ENCODE results near the gene IFI27. TPM values are rescaled to one million over a fixed set of nuclear protein-coding genes. Genes with fewer than 3 reads are reported as not detected.
"Not testable (repeated sequence)": the region's sequence is repeated elsewhere in the genome, so short reads cannot be mapped to it uniquely, and the experiment has no call there.

Gene IFI27
- total RNA-seq (2021), result 3.7 and 4.9 TPM in 2 replicates
- percentile 43 among the genes with signal in this experiment for Bru-seq, nascent RNA
- BruChase-seq, experiment 1, labeled RNA remaining after a 2-hour chase, result percentile 59 among the genes with signal in this experiment
- BruChase-seq, experiment 2, labeled RNA remaining after a 6-hour chase, result percentile 53 among the genes with signal in this experiment
- long read RNA-seq, result 0 reads

- CTCF ChIA-PET, result interaction anchor here (0.6 kb wide), 1 partner anchor 60 kb away, joined by 6 read pairs; no protein-coding TSS in a partner anchor
- no peak within 1 kb of the TSS for H3K4me3 ChIP-seq (ENCODE audit: low read depth, low read length, poor library complexity, severe bottlenecking)
- DNase-seq (ENCODE audit: low spot score), result no peak
- no TSS peak for BruUV-seq (replicated peaks)
- intact Hi-C loops (cut with micrococcal nuclease; ENCODE audit: unreplicated experiment), result no loop called here
- H3K4me1 ChIP-seq (ENCODE audit: insufficient read depth, low read length, poor library complexity, severe bottlenecking), result no peaks in the 10 kb centered on the region
- H3K27ac ChIP-seq (ENCODE audit: low read depth, low read length, poor library complexity, severe bottlenecking), result no peak within 1 kb of the TSS
- H3K9me3 ChIP-seq (ENCODE audit: low read depth, low read length, poor library complexity, severe bottlenecking), result no peaks in the 10 kb centered on the region
- POLR2A ChIA-PET (ENCODE audit: low non-redundant PET), result no interaction called here
- no peaks in the 10 kb centered on the region for H3K36me3 ChIP-seq (ENCODE audit: insufficient read depth, low read length, poor library complexity, severe bottlenecking)
- TF ChIP-seq EZH2 (IDR thresholded peaks at IDR 0.05; ENCODE audit: borderline replicate concordance, low read depth, low read length, poor library complexity, severe bottlenecking) (no peak), CTCF (conservative IDR thresholded peaks at IDR 0.05; ENCODE audit: low read depth, low read length) (no peak)
- no peaks in the 10 kb centered on the region for H3K27me3 ChIP-seq (replicated peaks; ENCODE audit: insufficient read depth, low read depth, low read length, poor library complexity)
Measured at GRCh38 chr14:94110552-94111181, at the start of gene IFI27. Gene IFI27 (plus strand): TSS chr14:94110736.

GRCh38 chr14:94062344-94062940 is 48.1 kb upstream of the IFI27 start:
- Histone ChIP-seq H3K4me3 (ENCODE audit: low read depth, low read length, poor library complexity, severe bottlenecking) (no peak overlapping the region), H3K36me3 (ENCODE audit: insufficient read depth, low read length, poor library complexity, severe bottlenecking) (peaks cover 42% of the 10 kb centered on the region), H3K9me3 (ENCODE audit: low read depth, low read length, poor library complexity, severe bottlenecking) (no peaks in the 10 kb centered on the region), H3K27ac (ENCODE audit: low read depth, low read length, poor library complexity, severe bottlenecking) (no peak overlapping the region), H3K27me3 (replicated peaks; ENCODE audit: insufficient read depth, low read depth, low read length, poor library complexity) (no peaks in the 10 kb centered on the region), H3K4me1 (ENCODE audit: insufficient read depth, low read length, poor library complexity, severe bottlenecking) (no peaks in the 10 kb centered on the region)
- no peak for DNase-seq (ENCODE audit: low spot score)
- intact Hi-C loops (cut with micrococcal nuclease; ENCODE audit: unreplicated experiment), result no loop called here
- POLR2A ChIA-PET (ENCODE audit: low non-redundant PET), result no interaction called here
- CTCF ChIA-PET, result no interaction called here
- TF ChIP-seq CTCF (conservative IDR thresholded peaks at IDR 0.05; ENCODE audit: low read depth, low read length) (no peak), EZH2 (IDR thresholded peaks at IDR 0.05; ENCODE audit: borderline replicate concordance, low read depth, low read length, poor library complexity, severe bottlenecking) (no peak)
- BruUV-seq (replicated peaks), result no TSS peak

GRCh38 chr14:94066089-94066676 is 44.4 kb upstream of the IFI27 start:
- no peaks in the 10 kb centered on the region for H3K4me1 ChIP-seq (ENCODE audit: insufficient read depth, low read length, poor library complexity, severe bottlenecking)
- ChIA-PET CTCF (no interaction called here), POLR2A (ENCODE audit: low non-redundant PET) (no interaction called here)
- TF ChIP-seq EZH2 (IDR thresholded peaks at IDR 0.05; ENCODE audit: borderline replicate concordance, low read depth, low read length, poor library complexity, severe bottlenecking) (no peak), CTCF (conservative IDR thresholded peaks at IDR 0.05; ENCODE audit: low read depth, low read length) (no peak)
- peaks cover 10% of the 10 kb centered on the region for H3K36me3 ChIP-seq (ENCODE audit: insufficient read depth, low read length, poor library complexity, severe bottlenecking)
- BruUV-seq (replicated peaks), result no TSS peak
- H3K4me3 ChIP-seq (ENCODE audit: low read depth, low read length, poor library complexity, severe bottlenecking), result no peak overlapping the region
- no peak overlapping the region for H3K27ac ChIP-seq (ENCODE audit: low read depth, low read length, poor library complexity, severe bottlenecking)
- H3K9me3 ChIP-seq (ENCODE audit: low read depth, low read length, poor library complexity, severe bottlenecking), result no peaks in the 10 kb centered on the region
- H3K27me3 ChIP-seq (replicated peaks; ENCODE audit: insufficient read depth, low read depth, low read length, poor library complexity), result no peaks in the 10 kb centered on the region
- DNase-seq (ENCODE audit: low spot score), result no peak
- intact Hi-C loops (cut with micrococcal nuclease; ENCODE audit: unreplicated experiment), result no loop called here

GRCh38 chr14:94072076-94072475 is 38.5 kb upstream of the IFI27 start:
- H3K4me1 ChIP-seq (ENCODE audit: insufficient read depth, low read length, poor library complexity, severe bottlenecking); H3K27me3 ChIP-seq (replicated peaks; ENCODE audit: insufficient read depth, low read depth, low read length, poor library complexity); H3K4me3 ChIP-seq (ENCODE audit: low read depth, low read length, poor library complexity, severe bottlenecking); DNase-seq (ENCODE audit: low spot score); POLR2A ChIA-PET (ENCODE audit: low non-redundant PET); CTCF ChIA-PET; intact Hi-C loops (cut with micrococcal nuclease; ENCODE audit: unreplicated experiment); BruUV-seq (replicated peaks); H3K27ac ChIP-seq (ENCODE audit: low read depth, low read length, poor library complexity, severe bottlenecking): not testable (repeated sequence)
- Histone ChIP-seq H3K9me3 (ENCODE audit: low read depth, low read length, poor library complexity, severe bottlenecking) (peaks cover 22% of the 10 kb centered on the region), H3K36me3 (ENCODE audit: insufficient read depth, low read length, poor library complexity, severe bottlenecking) (peaks cover 14% of the 10 kb centered on the region)
